Cerebellar cortex (tissue), 1 donor: ENCODE results near the gene TMEM175.
A peak's percentile ranks its signal among the peaks of the same experiment; 100 is the strongest.

ENCODE experiments used
- DNase-seq: peaks from one replicate; pipeline ENCODE4 v3.0.0-alpha.2; 2015; ENCODE audit warnings: low spot score

TMEM175 gene

DNA sequence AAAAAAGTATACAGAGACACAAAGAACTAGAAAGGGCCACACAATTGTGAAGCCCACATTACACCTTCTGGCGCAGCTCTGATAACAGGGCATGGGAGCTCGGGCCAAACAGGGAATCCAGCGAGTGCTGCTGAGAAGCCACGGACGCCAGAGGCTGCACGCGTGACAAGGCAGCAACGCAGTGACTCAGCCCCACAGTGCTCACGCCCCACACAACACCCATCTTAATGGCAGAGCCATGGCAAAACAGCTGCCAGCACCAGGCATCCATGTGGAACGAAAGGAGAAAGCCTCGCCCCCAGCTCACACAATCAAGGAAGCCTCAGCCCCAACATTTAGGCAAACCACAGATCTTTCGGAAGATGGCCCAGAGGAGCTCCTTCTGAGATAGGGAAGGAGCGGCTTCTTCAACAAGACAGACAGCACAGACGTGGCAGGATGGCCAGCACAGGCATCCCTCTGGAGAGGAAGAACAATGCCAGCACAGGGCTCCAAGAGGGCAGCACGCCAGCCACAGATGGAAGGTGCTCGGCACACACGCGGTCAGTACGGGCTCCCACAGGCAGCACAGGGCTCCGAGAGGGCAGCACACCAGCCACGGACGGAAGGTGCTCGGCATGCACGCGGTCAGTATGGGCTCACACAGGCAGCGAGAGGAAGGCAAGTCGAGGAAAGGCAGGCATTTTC is 33.2 kb upstream of the TMEM175 start:
- DNase-seq = peak; percentile 89

DNA sequence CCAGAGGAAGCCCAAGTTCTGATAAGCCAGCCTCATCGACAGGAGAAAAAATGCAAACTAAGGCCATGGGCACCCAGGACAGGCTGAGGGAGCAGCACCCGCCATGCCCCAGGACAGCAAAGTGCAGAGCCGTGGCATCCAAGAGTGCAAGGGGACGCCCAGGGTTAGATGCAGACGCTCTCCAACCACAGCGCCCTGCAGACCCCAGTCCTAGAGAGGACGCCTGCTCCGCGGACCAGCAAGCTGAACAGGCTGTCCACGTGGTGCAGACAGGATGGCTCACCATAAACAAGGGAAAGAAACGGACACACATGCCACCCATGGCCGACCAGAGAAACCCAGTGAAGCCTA is 32.7 kb upstream of the TMEM175 start:
- no peak for DNase-seq

DNA sequence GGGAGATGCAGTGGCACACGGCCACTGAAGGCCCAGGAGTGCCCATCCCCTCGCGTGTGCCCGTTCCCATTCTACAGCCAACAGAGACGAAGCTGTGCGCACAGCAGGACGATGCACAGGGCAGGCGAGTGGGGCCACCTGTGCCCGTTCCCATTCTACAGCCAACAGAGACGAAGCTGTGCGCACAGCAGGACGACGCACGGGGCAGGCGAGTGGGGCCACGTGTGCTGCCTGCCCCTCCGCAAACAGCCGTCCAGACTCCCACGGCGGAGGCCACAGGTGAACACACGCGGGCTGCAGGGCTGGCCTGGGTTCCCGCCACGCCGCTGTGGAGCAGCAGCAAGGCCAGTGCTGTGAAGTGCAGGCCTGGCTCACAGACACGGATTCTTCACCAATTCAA is 32.2 kb upstream of the TMEM175 start:
- peak; percentile 40 for DNase-seq

DNA sequence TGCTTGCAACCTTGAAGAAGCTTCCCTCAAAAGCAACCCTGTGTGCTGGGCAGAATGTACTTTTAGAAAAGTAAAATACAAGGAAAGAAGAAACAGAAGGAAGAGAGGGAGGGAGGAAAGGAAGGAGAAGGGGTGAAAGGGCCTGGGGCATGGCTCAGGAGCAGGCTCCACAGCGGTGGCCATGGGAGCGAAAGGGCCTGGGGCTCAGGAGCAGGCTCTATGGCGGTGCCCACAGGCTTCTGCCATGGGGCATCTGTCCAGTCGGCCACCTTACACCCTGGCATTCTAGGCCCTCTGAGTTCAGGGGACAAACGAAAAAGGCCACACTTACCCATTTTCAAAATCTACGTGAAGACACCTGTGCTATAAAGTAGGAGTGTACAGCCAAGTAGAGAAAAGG is 31.5 kb upstream of the TMEM175 start:
- DNase-seq = no peak

DNA sequence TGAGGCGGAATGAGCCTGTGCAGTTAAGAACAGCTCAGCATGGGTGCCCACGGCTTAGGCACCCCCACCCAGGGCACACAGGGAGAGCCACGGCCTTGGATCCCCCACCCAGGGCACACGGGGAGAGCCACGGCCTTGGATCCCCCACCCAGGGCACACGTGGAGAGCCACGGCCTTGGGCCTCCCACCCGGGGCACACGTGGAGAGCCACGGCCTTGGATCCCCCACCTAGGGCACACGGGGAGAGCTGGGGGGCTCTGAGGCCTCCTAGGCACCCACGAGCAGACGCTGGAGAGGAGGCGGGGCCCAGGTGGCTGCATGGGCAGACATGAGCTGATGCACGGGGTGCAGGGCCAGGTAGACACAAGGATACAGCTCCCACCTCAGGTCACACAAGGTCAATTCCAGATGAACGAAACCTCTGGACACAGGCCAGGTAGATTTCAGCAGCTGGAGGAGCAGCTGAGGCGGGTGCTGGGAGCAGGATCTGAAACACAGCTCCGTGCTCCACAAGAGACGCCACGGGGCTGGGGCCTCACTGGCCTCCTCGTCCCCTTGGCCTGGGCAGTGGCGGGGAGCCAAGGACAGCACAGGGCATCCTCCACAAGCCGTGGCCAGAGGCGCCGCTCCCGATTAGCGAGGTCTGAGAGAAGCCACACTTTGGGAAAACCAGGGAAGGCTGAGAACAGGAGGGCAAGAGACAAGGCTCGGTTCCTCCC is 30.9 kb upstream of the TMEM175 start:
- DNase-seq = no peak

DNA sequence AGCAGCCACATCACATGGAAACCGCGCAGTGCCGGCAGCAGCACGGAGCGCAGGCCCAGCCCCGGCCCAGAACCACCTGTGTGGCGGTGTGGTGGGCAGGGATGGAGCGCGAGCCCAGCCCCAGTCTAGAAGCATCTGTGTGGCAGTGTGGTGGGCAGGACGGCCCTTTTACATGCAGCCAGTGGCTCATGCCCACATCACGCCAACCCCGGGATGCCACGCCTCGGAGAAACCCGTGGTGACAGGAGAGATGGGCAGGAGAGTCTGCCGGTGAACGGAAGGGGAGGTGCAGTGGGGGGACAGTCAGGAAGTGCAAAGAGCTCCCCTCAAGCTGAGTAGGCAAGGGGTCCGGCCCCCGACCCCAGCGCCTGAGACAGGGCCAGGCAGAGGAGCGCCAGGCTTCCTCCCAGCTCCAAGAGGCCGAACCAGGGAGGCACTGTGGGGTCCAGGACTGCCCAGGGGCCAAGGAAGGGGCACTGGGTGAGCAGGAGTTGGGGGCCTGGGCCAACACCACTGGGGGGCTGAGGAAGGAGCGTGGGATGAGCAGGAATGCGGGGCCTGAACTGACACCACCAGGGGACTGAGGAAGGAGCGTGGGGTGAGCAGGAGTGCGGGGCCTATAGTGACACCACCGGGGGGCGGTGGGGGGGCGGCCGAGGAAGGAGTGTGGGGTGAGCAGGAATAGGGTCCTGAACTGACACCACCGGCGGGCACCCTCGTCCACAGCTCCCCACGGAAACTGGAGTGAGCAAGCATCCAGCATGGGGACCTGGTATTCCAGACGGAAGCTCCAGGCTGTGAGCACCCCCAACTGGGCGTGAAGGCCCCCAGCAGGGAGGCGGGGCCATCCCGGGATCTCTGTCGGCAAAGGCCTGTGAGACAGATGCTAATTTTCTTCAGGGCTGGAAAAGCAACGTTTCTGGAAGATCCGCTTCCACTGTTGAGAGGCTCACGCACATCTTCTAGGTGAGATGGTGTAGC is 28.9 kb upstream of the TMEM175 start:
- no peak for DNase-seq

DNA sequence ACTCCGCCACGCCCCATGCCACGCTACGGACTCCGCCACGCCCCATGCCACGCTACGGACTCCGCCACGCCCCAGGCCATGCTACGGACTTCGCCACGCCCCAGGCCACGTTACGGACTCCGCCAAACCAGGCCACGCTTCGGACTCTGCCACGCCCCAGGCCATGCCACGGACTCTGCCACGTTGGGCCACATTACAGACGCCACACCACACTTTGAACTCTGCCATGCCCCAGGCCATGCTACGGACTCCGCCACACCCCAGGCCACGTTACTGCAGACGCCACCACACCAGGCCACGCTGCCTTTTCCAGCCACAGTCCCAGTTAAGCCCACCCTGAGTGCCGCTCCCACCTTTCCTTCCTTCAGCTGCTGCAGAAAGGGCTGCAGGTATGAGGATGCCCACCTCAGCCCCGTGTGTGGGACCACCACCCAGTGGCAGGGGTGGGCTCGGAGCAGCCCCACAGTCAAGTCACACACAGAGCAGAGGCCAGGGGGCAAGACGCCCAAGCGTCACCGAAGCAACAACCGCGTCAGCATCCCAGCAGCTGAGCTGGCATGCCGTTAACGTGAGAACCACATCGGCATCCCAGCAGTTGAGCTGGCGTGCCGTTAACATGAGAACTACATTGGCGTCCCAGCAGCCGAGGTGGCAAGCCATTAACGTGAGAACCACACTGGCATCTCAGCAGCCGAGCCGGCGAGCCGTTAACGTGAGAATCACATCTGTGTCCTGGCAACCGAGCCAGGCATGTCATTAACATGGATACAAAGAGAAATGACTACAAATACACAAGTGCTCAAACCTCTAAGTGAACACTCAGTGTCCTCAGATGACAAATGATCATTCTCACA is 26.5 kb upstream of the TMEM175 start:
- no peak for DNase-seq

DNA sequence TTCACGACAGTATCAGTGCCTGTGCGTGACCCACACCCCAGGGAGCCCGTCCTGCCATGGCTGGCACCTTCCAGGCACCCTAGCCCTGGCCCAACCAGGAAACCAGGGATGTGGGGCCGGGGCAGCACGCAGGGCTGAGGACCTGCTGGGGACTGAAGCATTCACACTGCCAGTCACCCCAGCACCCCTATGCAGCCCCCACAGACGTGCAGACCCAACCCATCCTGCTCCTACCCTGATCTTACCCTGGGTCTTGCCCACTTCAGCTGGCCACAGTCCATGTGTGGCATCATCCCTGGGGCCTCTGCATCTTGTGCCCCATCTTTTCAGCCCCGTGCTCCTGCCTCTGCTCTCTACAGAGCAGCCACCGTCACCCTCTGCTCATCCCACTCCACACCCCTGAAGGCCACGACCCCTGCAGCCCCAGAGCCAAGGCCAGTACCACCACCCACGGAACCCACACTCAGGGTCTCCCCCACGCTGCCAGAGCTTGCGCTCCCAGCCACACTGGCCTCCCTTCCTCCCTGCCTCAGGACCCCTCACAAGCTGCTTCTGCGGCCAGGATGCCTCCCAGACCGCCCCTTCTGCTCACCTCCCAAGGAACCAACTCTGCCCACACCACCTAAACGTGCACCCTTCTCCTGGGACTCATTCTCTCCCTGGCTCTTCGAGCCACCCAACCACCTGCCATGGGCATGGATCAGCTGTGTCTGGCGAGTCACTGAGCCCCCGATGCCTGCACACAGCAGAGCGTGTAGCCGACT is 25.7 kb upstream of the TMEM175 start:
- no peak for DNase-seq

DNA sequence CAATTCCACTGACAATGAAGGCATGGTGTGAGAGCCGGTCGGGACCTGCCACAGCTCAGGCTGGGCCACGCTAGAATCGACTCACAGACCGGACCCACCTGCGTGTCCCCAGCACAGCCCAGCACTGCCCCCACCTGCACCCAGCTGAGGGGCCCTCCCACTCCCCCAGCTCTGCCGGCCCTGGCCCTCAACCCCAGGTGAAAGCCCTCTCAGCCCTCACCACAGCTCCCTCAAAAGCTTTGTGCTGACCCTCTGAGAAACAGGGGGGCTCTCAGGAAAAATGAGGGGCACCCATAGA is 25.2 kb upstream of the TMEM175 start:
- DNase-seq = no peak

DNA sequence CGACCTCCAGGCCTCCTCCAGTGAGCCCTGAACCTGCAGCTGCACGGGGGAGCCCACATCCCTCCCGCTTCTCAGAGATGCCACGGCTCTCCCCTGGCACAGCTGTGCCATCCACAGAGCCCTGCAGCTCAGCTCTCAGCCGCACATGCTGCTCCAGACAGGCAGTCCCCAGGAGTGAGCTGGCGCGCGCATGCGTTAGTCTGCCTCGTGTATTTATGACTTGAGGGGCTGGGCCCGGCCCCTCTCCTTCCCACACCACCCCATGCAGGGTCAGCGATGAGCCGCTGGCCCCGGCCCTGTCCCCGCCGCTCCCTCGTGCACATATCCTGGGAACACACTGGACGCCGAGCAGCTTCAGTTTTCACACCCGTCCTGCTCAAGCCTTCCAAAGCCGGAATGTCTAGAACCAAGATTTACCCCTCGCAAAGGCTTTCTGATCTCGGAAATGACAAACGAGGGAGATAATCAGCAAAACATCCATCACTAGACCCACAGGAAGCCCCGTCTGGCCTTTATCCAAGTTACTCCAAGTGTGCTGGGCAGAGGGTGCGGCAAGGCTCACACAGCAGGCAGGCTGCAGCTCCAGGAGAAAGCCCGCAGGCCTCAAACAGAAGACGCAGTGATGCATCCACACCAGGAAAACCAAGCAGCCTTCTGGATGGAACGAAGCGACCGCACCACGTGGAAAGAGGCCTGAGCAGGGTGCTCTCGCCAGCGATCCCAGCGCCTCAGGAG is 24.4 kb upstream of the TMEM175 start:
- no peak for DNase-seq

DNA sequence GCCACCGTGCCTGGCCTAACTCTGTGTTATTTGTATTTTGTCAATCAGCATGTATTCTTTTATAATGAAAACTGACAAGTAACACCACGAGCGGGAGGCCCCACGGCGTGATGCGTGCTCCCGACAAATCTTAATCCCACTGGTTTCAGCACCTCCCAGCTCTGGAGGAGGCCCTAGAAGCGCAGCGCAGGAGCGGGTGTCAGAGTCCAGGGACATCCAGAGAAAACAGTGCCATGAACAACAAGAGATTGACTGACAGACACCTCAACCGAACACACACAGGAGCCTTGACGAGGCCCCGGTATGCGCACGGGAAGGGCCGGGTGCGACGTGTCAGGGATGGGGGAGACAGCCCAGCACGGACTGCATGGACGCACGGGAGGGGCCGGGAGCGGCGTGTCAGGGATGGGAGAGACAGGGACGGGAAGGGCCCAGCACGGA is 23.1 kb upstream of the TMEM175 start:
- no peak for DNase-seq

DNA sequence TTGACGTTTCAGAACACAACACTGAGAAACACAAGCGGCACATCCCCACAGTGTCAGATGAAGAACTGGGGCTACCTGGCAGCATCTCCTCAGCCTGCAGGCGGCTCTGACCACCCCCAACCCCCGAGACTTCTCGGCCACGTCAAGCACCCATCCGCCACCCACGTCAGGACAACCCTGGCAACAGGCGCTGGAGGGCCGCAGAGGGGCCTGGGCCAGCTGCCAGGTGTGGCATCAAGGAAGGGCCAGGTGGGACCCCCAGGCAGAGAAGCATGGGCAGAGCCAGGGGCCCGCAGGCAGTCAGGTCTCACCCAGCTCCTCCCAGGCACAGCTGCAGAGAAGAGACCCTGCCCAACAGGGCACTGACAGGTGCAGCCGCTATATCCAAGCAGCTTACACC is 22.4 kb upstream of the TMEM175 start:
- no peak for DNase-seq

DNA sequence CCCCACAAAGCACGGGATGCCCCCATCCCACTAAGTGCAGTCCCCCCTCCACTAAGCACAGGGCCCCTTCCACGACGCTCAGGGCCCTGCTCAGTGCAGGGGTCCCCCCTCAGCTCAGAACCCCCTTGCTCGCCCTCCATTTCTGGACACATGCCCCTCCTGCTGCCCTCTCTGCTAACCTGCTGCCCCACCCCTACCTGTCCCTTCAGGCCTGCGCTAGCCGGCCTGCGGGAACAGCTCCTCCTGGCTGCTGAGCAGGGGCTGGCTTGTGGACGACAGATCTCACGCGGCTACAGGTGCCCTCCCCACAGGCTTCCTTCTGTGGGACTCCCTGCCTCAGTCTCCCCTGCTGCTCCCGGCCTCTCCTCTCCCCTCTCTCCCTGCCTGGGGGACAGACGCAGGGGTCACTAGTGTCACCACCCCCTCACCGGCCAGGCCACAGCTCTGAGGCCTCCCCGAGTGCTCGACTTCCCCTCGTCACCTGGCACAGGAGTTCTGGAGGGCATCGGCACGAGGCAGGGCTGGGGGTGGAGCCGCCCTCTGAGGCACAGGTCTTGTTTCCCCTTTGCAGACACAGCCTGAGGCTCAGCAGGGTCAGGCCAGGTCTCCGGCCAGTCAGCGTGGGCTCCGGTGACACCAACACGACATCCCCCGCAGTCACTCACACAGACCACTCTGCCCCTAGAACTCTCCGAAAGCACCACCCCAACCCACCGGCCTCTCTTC is 21.7 kb upstream of the TMEM175 start:
- DNase-seq = no peak

DNA sequence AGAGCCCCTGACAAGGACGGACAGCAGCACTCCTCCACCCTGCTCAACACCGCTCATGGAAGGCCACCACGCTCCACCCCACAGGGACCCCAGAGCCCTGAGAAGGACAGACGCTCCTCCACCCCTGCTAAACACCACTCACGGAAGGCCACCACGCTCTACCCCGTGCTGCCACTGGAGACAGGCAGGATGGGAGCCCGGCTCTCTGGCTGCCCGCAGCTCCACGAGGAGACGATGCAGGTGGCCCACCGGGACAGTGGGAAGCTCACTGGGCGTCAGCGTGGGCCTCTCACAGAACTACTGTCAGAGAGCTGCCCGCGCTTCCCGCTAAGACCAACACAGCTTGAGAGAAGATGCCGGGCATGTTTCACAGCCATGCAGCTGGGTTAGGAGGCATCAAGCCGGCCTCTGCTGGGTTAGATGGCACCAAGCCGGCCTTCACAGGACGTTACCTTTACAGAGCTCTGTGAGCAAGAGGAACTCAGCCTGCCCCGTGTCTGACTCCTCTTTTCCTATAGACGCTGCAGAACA is 21.0 kb upstream of the TMEM175 start:
- DNase-seq = no peak

DNA sequence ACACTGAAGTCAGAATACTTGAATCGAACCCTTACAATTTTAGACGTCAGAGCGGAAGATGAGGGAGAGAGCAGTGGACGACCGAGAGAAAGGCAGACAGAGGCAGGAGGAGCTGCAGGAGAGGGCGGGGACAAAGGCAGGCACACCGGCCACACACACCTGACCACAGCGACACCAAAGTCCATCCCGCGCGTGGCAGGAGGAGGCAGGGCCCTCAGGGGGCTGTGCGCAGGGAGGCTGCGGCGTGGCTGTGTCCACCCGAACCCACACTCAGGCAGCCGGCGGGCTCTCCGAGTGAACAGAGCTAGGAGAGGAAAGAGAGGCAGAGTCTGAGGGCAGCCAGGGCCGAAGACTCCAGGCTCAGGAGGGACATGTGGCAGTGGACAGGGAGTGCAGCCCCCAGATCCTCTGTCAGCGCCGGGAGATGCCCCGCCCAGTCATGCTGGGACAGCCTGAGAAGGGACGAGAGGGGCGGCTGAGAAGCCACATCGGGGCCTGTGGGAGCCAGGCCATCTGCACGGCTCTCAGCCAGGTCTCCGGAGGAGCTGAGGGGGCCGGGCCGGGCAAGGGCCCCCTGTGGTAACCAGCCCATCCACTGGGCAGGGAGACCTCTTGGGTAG is 20.3 kb upstream of the TMEM175 start:
- peak; percentile 36 for DNase-seq

DNA sequence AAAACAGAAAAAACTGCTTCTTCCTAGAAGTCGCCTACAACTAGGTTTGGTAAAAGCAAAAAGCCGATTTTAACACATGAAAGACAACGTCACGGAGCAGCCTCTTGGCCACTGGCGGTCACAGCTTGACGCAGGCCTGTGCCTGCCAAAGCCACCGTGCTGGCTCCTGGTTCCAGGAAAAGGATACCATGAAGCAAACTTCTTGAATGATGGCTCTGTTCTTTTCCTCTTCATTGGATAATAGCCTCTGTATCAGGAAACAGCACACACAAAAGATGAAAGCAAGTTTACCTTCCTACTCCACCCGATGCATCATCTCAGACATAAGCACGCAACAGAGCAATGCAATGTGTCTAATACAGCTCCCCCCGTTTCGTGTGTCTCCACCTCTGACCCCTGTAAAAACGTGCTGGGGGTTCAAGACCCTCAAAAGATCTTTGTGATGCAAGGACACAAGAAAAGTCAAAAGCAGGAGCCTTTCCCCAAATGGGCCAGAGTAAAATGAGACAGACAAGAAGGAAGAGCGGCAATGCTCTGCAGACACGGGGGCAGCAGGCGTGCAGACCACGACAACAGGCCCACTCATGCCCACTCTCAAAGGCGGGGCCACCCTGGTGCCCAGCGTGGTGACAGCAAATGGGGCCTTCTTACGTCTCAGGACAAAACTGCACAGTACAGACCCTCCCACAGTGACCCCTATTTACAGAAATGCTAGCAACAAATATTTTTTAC is 19.5 kb upstream of the TMEM175 start:
- DNase-seq = peak; percentile 77

DNA sequence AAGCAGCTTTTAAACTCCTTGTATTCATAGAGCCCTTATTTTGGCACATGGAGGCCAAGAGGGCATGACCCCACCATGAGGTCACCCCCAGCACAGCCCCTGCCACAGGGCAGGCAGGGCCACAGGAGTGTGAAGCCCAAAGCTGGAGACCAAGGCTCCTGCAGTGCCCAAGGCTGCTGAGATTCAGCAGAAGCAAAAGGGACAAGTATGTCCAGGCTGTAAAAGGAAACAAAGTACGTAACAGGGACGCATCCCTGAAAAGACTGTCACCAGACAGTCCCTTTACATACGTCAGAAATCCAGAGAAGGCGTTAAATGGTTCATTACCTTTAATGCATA is 19.0 kb upstream of the TMEM175 start:
- no peak for DNase-seq

DNA sequence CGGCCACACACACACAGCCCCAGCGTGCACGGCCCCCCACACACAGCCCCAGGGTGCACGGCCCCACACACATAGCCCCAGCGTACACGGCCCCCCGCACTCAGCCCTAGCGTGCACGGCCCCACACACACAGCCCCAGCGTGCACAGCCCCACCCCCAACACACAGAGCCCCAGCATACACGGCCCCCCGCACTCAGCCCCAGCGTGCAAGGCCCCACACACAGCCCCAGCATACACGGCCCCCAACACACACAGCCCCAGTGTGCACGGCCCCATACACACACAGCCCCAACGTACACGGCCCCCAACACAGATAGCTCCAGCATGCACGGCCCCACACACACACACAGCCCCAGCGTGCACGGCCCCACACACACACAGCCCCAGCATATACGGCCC is 17.7 kb upstream of the TMEM175 start:
- no peak for DNase-seq
